ENCODE data around the gene ZNRF4.
"Not testable (repeated sequence)": the region's sequence is repeated elsewhere in the genome, so short reads cannot be mapped to it uniquely, and the experiment has no call there.

Gene ZNRF4

DNA sequence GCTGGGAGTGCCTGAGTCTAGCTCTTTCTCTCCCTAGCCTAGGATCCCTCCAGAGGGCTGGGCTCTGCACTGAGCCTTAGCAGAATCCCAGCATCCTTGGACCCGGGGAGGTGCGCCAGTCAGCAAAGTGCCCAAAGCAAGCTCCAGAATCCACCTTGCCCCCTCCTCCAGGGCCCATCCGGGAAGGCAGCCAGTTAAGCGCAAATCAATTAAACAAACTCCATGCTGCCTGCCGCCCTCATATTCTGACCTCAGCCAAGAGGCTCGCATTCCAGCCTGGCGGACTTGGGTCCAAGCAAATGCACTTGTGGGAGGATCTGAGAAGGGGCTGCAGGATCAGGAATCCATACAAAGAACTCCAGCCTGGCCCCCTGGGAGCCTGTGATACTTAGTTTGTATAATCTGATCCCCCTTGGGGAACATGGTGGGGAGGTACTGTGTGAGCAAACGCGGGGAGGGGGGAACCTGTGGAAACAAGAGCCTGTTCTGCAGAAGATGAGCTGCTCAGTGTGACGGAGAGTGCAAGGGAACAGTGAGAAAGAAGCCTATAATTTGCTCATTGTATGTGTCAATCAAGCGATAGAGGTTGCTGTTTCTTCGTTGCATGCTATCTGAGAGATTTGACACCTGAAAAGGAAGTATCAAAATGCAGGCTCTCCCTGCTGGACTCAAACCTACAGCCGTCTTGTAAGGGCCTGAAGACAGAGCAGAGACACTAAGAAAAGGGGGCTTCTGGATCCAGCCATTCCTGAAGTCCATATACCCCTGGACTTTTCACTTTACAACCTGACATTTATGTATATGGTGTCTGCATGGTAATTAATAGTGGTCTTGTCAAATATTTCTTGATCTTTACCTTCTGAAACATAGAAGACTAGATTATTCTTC, 29.4 kb downstream of the ZNRF4 start:
- Histone ChIP-seq H2BK120ac (ENCODE audit: low read depth, low read length) (no peak overlapping the region), H3K9ac (ENCODE audit: low read length) (no peak overlapping the region), H3K27ac (ENCODE audit: low read depth, low read length) (no peak overlapping the region), H3K56ac (ENCODE audit: low read length) (no peak overlapping the region), H3K27me3 (ENCODE audit: insufficient read depth, low read length, poor library complexity) (no peaks in the 10 kb centered on the region), H4K5ac (ENCODE audit: low read length) (no peak overlapping the region), H3K4me2 (ENCODE audit: low read length) (no peak overlapping the region), H3K79me2 (ENCODE audit: control insufficient read depth, insufficient read depth, low read length) (no peaks in the 10 kb centered on the region), H3K18ac (ENCODE audit: low read length) (no peak overlapping the region), H2BK15ac (replicated peaks; ENCODE audit: low read depth) (no peak overlapping the region), H4K8ac (ENCODE audit: low read depth, low read length) (no peak overlapping the region), H2BK5ac (ENCODE audit: low read length) (no peak overlapping the region), H3K4me3 (ENCODE audit: low read length) (no peak overlapping the region), H3K4me1 (ENCODE audit: control insufficient read depth, low read depth, low read length) (peaks cover 4% of the 10 kb centered on the region), H3K23ac (ENCODE audit: low read length) (no peak overlapping the region), H3K36me3 (ENCODE audit: control insufficient read depth, insufficient read depth, low read length) (no peaks in the 10 kb centered on the region), H3K4ac (ENCODE audit: low read depth, low read length) (no peak overlapping the region), H2AK5ac (ENCODE audit: low read length) (no peak overlapping the region), H3K79me1 (ENCODE audit: low read length) (no peaks in the 10 kb centered on the region)
- peak; percentile 91 for DNase-seq
- no CpG with 5 or more reads among the region's 13 CpGs for WGBS (ENCODE audit: extremely low coverage, insufficient coverage, low lambda C conversion rate)

DNA sequence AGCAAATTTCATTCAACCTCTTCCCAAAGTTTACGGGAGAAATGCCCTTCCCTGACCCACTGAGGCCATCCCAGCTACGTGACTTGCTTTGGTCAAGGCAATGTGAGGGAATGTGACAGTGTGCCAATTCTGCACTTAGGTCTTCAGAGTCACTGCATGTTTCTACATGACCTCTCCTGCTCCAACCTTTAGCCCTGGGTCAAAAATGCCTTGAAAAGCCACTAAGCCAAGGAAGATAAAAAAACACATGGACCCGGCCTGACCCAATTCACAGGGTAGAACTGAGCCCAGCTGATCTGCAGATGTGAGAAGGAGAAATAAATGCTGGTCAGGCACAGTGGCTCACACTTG, 30.0 kb downstream of the ZNRF4 start:
- Histone ChIP-seq H3K36me3 (ENCODE audit: control insufficient read depth, insufficient read depth, low read length) (no peaks in the 10 kb centered on the region), H3K23ac (ENCODE audit: low read length) (no peak overlapping the region), H2AK5ac (ENCODE audit: low read length) (no peak overlapping the region), H3K9ac (ENCODE audit: low read length) (no peak overlapping the region), H3K18ac (ENCODE audit: low read length) (no peak overlapping the region), H3K56ac (ENCODE audit: low read length) (no peak overlapping the region), H3K4me2 (ENCODE audit: low read length) (no peak overlapping the region), H3K27me3 (ENCODE audit: insufficient read depth, low read length, poor library complexity) (no peaks in the 10 kb centered on the region), H2BK120ac (ENCODE audit: low read depth, low read length) (no peak overlapping the region), H2BK5ac (ENCODE audit: low read length) (no peak overlapping the region), H3K4me3 (ENCODE audit: low read length) (no peak overlapping the region), H4K8ac (ENCODE audit: low read depth, low read length) (no peak overlapping the region), H3K79me1 (ENCODE audit: low read length) (no peaks in the 10 kb centered on the region), H3K4ac (ENCODE audit: low read depth, low read length) (no peak overlapping the region), H2BK15ac (replicated peaks; ENCODE audit: low read depth) (no peak overlapping the region), H3K4me1 (ENCODE audit: control insufficient read depth, low read depth, low read length) (peaks cover 4% of the 10 kb centered on the region), H3K27ac (ENCODE audit: low read depth, low read length) (no peak overlapping the region), H4K5ac (ENCODE audit: low read length) (no peak overlapping the region), H3K79me2 (ENCODE audit: control insufficient read depth, insufficient read depth, low read length) (no peaks in the 10 kb centered on the region)
- no peak for DNase-seq
- WGBS (ENCODE audit: extremely low coverage, insufficient coverage, low lambda C conversion rate), result no CpG with 5 or more reads among the region's 3 CpGs

DNA sequence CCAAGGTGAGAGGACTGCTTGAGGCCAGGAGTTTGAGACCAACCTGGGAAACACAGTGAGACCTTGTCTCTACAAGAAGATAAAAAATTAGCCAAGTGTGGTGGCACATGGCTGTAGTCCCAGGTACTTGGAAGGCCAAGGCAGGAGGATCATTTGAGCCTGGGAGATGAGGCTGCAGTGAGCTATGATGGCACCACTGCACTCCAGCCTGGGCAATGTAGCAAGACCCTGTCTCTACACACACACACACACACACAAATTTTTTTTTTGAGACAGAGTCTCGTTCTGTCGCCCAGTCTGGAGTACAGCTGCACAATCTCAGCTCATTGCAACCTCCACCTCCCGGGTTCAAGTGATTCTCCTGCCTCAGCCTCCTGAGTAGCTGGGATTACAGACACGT, 30.4 kb downstream of the ZNRF4 start:
- not testable (repeated sequence) for H3K79me1 ChIP-seq (ENCODE audit: low read length); H4K8ac ChIP-seq (ENCODE audit: low read depth, low read length); H3K36me3 ChIP-seq (ENCODE audit: control insufficient read depth, insufficient read depth, low read length); H3K27ac ChIP-seq (ENCODE audit: low read depth, low read length); H3K23ac ChIP-seq (ENCODE audit: low read length); H3K9ac ChIP-seq (ENCODE audit: low read length); H3K27me3 ChIP-seq (ENCODE audit: insufficient read depth, low read length, poor library complexity); H3K4me2 ChIP-seq (ENCODE audit: low read length); H2BK120ac ChIP-seq (ENCODE audit: low read depth, low read length); H3K4ac ChIP-seq (ENCODE audit: low read depth, low read length); DNase-seq; H3K4me1 ChIP-seq (ENCODE audit: control insufficient read depth, low read depth, low read length); H3K56ac ChIP-seq (ENCODE audit: low read length); H3K79me2 ChIP-seq (ENCODE audit: control insufficient read depth, insufficient read depth, low read length); H4K5ac ChIP-seq (ENCODE audit: low read length); H2BK15ac ChIP-seq (replicated peaks; ENCODE audit: low read depth); H3K4me3 ChIP-seq (ENCODE audit: low read length); H2AK5ac ChIP-seq (ENCODE audit: low read length); H3K18ac ChIP-seq (ENCODE audit: low read length); H2BK5ac ChIP-seq (ENCODE audit: low read length)
- no CpG with 5 or more reads among the region's 4 CpGs for WGBS (ENCODE audit: extremely low coverage, insufficient coverage, low lambda C conversion rate)

DNA sequence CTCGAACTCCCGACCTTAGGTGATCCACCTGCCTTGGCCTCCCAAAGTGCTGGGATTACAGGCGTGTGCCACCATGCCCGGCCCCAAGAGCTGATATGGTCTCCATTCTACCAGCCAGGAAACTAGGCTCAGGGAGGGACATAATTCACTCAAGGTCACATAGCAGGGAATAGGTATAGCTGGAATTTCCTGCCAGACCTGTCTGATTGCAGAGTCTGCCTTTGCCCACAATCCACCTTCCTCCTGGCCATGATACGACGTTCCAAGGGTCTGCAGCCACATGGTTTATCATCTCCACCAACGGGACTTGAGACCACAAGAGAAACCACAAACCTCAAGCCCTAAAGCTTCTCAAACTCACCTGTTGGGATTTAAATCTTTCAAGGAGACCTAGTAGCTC, 32.0 kb downstream of the ZNRF4 start:
- H4K8ac ChIP-seq (ENCODE audit: low read depth, low read length), result no peak overlapping the region
- H3K4ac ChIP-seq (ENCODE audit: low read depth, low read length), result no peak overlapping the region
- H2AK5ac ChIP-seq (ENCODE audit: low read length), result no peak overlapping the region
- H3K23ac ChIP-seq (ENCODE audit: low read length), result no peak overlapping the region
- no peaks in the 10 kb centered on the region for H3K79me1 ChIP-seq (ENCODE audit: low read length)
- no peaks in the 10 kb centered on the region for H3K79me2 ChIP-seq (ENCODE audit: control insufficient read depth, insufficient read depth, low read length)
- H3K4me3 ChIP-seq (ENCODE audit: low read length), result no peak overlapping the region
- H3K27ac ChIP-seq (ENCODE audit: low read depth, low read length), result no peak overlapping the region
- no CpG with 5 or more reads among the region's 7 CpGs for WGBS (ENCODE audit: extremely low coverage, insufficient coverage, low lambda C conversion rate)
- no peaks in the 10 kb centered on the region for H3K36me3 ChIP-seq (ENCODE audit: control insufficient read depth, insufficient read depth, low read length)
- DNase-seq, result no peak
- H2BK120ac ChIP-seq (ENCODE audit: low read depth, low read length), result no peak overlapping the region
- no peak overlapping the region for H3K4me2 ChIP-seq (ENCODE audit: low read length)
- H3K9ac ChIP-seq (ENCODE audit: low read length), result no peak overlapping the region
- H2BK15ac ChIP-seq (replicated peaks; ENCODE audit: low read depth), result no peak overlapping the region
- H4K5ac ChIP-seq (ENCODE audit: low read length), result no peak overlapping the region
- no peak overlapping the region for H2BK5ac ChIP-seq (ENCODE audit: low read length)
- peaks cover 4% of the 10 kb centered on the region for H3K4me1 ChIP-seq (ENCODE audit: control insufficient read depth, low read depth, low read length)
- no peak overlapping the region for H3K18ac ChIP-seq (ENCODE audit: low read length)
- no peaks in the 10 kb centered on the region for H3K27me3 ChIP-seq (ENCODE audit: insufficient read depth, low read length, poor library complexity)
- H3K56ac ChIP-seq (ENCODE audit: low read length), result no peak overlapping the region

DNA sequence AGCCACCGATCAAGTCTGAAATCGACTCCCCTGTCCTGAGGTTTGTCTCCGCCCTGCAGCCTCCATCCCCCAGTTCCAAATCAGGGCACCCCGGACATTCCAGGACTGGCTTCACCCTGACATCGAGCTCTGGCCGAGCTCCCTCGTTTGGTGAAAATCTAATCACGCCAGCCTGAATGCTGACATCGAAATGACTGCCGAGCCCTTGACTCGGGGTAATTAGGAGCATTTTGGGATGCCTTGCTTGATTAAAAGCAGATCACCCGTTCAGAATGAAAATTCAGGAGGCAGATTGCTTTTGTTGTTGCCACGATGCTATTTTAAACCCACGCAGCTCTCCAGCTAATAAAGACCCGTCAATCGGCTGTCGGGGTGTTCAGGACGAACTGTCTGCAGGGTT, 34.3 kb downstream of the ZNRF4 start:
- Histone ChIP-seq H4K8ac (ENCODE audit: low read depth, low read length) (no peak overlapping the region), H2AK5ac (ENCODE audit: low read length) (no peak overlapping the region), H3K79me1 (ENCODE audit: low read length) (no peaks in the 10 kb centered on the region), H3K79me2 (ENCODE audit: control insufficient read depth, insufficient read depth, low read length) (no peaks in the 10 kb centered on the region), H2BK120ac (ENCODE audit: low read depth, low read length) (no peak overlapping the region), H3K23ac (ENCODE audit: low read length) (no peak overlapping the region), H3K9ac (ENCODE audit: low read length) (no peak overlapping the region), H2BK5ac (ENCODE audit: low read length) (no peak overlapping the region), H3K4ac (ENCODE audit: low read depth, low read length) (no peak overlapping the region), H3K36me3 (ENCODE audit: control insufficient read depth, insufficient read depth, low read length) (no peaks in the 10 kb centered on the region), H3K4me2 (ENCODE audit: low read length) (no peak overlapping the region), H3K27me3 (ENCODE audit: insufficient read depth, low read length, poor library complexity) (peaks cover 5% of the 10 kb centered on the region), H3K56ac (ENCODE audit: low read length) (no peak overlapping the region), H3K18ac (ENCODE audit: low read length) (no peak overlapping the region), H4K5ac (ENCODE audit: low read length) (no peak overlapping the region), H2BK15ac (replicated peaks; ENCODE audit: low read depth) (no peak overlapping the region), H3K4me1 (ENCODE audit: control insufficient read depth, low read depth, low read length) (no peaks in the 10 kb centered on the region), H3K27ac (ENCODE audit: low read depth, low read length) (no peak overlapping the region), H3K4me3 (ENCODE audit: low read length) (no peak overlapping the region)
- DNase-seq, result no peak
- no CpG with 5 or more reads among the region's 18 CpGs for WGBS (ENCODE audit: extremely low coverage, insufficient coverage, low lambda C conversion rate)

DNA sequence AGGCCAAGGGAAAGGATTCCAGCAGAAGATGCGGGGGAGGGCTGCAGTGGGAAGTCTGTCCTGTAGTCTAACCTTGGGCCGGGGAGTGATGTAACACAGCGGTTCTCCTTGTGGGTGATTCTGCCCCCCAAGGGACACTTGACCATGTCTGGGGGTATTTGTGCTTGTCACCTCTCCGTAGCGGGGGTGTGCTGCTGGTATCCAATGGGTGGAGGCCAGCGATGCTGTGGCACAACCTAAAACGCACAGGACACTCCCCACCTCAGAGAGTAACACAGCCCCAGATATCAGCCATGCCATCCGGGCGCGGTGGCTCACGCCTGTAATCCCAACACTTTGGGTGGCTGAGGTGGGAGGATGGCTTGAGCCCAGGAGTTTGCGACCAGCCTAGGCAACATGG, 36.3 kb downstream of the ZNRF4 start:
- no peak overlapping the region for H3K56ac ChIP-seq (ENCODE audit: low read length)
- H4K5ac ChIP-seq (ENCODE audit: low read length), result no peak overlapping the region
- H3K4ac ChIP-seq (ENCODE audit: low read depth, low read length), result no peak overlapping the region
- no peaks in the 10 kb centered on the region for H3K4me1 ChIP-seq (ENCODE audit: control insufficient read depth, low read depth, low read length)
- no peak overlapping the region for H2BK120ac ChIP-seq (ENCODE audit: low read depth, low read length)
- H3K9ac ChIP-seq (ENCODE audit: low read length), result no peak overlapping the region
- no peak overlapping the region for H2AK5ac ChIP-seq (ENCODE audit: low read length)
- peaks cover 5% of the 10 kb centered on the region for H3K27me3 ChIP-seq (ENCODE audit: insufficient read depth, low read length, poor library complexity)
- no peak for DNase-seq
- H3K27ac ChIP-seq (ENCODE audit: low read depth, low read length), result no peak overlapping the region
- H3K36me3 ChIP-seq (ENCODE audit: control insufficient read depth, insufficient read depth, low read length), result no peaks in the 10 kb centered on the region
- H3K4me2 ChIP-seq (ENCODE audit: low read length), result no peak overlapping the region
- no peak overlapping the region for H4K8ac ChIP-seq (ENCODE audit: low read depth, low read length)
- no peaks in the 10 kb centered on the region for H3K79me1 ChIP-seq (ENCODE audit: low read length)
- WGBS (ENCODE audit: extremely low coverage, insufficient coverage, low lambda C conversion rate), result no CpG with 5 or more reads among the region's 12 CpGs
- H2BK5ac ChIP-seq (ENCODE audit: low read length), result no peak overlapping the region
- no peak overlapping the region for H3K23ac ChIP-seq (ENCODE audit: low read length)
- no peaks in the 10 kb centered on the region for H3K79me2 ChIP-seq (ENCODE audit: control insufficient read depth, insufficient read depth, low read length)
- H2BK15ac ChIP-seq (replicated peaks; ENCODE audit: low read depth), result no peak overlapping the region
- no peak overlapping the region for H3K4me3 ChIP-seq (ENCODE audit: low read length)
- no peak overlapping the region for H3K18ac ChIP-seq (ENCODE audit: low read length)
